Muscle of arm (tissue), 12 donors: ENCODE results near the gene PTPRCAP. TPM values are rescaled to one million over a fixed set of nuclear protein-coding genes. Genes with fewer than 3 reads are reported as not detected.
A peak's percentile ranks its signal among the peaks of the same experiment; 100 is the strongest.

Source experiments
- DNase-seq: peaks from one replicate; pipeline ENCODE4 v3.0.0-alpha.2; 2013
- polyA plus RNA-seq, 12 donors: library from polyadenylated mRNA; unstranded; fragments of 120-200 nt; gene quantifications; one replicate each; pipeline ENCODE4 v1.2.1, GENCODE V29; 2013; ENCODE audit not compliant: insufficient read length in 12 of 12

Gene PTPRCAP
- polyA plus RNA-seq, 12 donors: 0.50 to 7.2 (median 0.84) TPM; not detected in 2

DNA sequence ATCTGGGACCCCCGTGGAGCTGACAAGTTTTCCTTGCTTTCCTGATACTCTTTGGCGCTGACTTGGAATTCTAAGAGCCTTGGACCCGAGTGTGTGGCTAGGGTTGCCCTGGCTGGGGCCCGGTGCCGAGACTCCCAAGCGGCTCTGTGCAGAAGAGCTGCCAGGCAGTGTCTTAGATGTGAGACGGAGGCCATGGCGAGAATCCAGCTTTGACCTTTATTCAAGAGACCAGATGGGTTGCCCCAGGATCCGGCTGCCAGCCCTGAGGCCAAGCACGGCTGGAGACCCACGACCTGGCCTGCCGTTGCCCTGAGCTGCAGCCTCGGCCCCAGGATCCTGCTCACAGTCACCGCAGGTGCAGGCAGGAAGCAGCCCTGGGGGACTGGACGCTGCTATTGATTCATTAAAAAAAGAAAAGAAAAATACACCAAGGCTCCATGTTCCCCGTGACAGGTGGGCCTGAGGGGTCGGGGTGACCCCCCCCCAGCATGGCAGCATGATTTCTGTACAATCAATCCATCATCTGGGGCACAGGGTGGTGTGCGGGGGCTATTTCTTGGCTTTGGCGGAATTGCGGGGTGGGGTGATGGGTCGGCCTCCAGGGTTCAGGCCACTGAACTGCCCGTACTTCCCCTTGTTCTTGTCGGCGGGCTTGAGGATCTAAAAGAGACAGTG lies 39.4 kb downstream of the PTPRCAP start:
- no peak for DNase-seq

DNA sequence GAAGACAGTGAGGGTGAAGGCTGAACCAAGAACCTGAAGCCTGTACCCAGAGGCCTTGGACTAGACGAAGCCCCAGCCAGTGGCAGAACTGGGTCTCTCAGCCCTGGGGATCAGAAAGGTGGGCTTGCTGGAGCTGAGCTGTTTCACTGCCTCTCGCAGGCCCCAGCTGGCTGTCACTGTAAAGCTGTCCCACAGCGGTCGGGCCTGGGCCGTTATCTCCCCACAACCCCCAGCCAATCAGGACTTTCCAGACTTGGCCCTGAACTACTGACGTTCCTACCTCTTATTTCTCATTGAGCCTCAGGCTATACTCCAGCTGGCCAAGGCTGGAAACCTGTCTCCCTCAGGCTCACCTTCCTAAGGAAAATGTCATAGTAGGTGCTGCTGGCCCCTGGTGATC lies 39.9 kb downstream of the PTPRCAP start:
- no peak for DNase-seq

DNA sequence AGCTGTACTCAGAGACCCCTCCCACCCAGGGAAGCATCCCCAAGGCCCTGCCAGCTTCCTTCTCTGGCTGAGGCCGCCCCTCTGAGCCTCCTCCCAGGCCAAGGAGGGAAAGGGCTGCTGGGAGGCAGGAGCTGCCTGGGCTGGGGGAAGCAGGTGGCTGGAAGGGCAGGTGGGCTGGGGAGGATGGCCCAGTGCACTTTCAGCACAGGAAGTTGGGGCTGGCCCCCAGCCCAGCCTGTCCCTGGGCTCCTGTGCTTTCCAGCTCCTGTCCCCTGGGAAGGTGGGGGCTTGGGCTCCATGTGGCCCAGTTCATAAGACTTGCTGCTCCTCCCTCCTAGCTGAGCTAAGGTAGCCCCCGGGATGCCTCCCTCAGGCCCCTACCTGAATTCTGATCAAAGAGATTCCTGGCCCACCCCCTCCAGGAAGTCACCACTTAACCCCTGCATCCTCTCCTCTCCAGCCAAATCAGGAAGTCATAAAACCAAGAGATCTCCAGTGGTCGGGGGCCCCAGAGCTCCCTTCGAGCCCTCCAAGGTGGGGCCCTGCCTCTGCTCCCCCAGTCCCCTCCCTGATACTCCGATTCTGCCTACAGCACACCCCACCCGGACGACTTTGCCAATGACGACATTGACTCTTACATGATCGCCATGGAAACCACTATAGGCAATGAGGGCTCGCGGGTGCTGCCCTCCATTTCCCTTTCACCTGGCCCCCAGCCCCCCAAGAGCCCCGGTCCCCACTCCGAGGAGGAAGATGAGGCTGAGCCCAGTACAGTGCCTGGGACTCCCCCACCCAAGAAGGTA lies 40.7 kb downstream of the PTPRCAP start:
- DNase-seq: no peak

DNA sequence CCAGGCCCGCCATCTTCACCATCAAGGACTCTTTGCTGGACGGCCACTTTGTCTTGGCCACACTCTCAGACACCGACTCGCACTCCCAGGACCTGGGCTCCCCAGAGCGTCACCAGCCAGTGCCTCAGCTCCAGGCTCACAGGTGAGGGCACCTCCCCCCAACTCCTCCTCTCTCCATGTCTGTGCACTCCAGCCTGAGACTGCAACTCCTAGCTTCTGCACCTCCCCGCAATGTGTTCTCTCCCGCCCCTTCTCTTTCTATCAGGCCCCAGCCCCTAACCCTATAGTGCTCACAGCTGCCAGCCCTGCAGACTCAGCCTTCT lies 41.3 kb downstream of the PTPRCAP start:
- no peak for DNase-seq

DNA sequence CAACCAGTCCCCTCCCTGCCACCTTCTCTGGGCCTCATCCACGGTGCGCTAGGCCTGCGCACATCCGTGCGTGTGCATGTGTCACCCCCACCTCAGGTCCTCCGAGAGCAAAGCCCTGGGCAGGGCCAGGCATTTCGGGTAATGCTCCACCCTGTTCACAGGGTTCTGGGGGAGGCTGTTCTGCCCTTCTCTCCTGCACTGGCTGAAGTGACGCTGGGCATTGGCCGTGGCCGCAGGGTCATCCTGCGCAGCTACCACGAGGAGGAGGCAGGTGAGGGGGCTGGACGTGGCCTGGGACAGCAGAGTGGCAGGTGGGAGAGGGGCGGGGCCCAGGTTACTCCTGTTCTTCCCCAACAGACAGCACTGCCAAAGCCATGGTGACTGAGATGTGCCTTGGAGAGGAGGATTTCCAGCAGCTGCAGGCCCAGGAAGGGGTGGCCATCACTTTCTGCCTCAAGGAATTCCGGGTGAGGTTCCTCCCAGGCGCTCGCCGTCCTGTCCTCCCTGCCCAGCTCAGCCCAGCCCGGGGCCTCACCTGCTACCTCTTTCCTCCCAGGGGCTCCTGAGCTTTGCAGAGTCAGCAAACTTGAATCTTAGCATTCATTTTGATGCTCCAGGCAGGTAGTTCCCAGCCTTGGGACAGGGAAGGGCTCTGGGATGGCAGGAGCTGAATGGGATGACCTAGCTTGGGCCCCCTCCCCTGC lies 41.8 kb downstream of the PTPRCAP start:
- DNase-seq: no peak

DNA sequence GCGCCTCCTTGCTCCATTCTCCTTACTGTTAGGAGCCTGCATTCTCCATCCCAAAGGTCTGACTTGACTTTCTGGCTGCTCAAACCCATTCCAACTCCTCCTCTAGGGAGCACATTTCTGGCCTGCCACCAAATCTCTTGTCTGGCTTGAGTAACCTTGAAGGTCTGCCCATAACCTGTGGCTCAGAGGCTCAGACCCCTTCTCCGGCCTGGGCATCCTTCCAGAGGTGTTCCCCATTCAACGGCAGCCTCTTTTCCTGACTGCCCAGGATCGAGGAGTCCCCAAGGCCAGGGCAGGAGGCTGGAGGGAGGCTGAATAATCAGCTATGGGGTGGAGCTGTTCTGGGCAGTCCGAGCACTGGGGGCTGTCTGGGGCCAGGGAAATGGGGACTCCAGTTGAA lies 43.5 kb downstream of the PTPRCAP start:
- DNase-seq: no peak

DNA sequence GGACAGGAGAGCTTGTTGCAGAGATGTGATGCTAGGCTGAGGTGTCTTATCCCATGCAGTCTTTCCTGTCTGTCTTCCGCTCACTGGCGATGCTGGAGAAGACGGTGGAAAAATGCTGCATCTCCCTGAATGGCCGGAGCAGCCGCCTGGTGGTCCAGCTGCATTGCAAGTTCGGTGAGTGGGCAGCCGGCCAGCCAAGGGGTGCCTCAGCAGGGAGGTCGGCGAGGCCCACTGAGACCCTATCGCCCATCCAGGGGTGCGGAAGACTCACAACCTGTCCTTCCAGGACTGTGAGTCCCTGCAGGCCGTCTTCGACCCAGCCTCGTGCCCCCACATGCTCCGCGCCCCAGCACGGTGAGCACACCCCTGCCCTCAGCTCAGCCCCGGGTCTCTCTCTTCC lies 44.0 kb downstream of the PTPRCAP start:
- no peak for DNase-seq

DNA sequence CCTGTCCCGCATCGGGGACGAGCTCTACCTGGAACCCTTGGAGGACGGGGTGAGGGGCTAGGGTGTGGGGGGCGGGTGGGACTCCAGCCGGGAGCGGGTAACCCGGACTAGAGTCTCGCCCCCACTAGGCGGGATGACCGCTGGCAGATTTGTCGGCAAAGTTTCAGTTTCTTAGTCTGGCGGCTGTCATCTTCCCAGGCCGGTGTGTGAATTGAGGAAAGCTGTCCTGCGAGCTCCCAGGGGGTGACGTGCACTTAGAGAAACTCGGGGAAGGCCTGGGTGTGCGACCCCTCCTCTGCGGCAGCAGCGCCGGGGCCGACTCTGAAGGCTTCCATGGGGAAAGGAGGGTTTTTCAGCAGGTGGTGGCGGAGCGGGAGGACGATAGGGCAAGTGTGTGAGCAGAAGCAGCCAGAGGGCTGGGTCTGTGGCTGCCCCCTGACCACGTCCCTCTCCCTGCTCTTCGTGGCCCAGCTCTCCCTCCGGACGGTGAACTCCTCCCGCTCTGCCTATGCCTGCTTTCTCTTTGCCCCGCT lies 45.2 kb downstream of the PTPRCAP start:
- no peak for DNase-seq

DNA sequence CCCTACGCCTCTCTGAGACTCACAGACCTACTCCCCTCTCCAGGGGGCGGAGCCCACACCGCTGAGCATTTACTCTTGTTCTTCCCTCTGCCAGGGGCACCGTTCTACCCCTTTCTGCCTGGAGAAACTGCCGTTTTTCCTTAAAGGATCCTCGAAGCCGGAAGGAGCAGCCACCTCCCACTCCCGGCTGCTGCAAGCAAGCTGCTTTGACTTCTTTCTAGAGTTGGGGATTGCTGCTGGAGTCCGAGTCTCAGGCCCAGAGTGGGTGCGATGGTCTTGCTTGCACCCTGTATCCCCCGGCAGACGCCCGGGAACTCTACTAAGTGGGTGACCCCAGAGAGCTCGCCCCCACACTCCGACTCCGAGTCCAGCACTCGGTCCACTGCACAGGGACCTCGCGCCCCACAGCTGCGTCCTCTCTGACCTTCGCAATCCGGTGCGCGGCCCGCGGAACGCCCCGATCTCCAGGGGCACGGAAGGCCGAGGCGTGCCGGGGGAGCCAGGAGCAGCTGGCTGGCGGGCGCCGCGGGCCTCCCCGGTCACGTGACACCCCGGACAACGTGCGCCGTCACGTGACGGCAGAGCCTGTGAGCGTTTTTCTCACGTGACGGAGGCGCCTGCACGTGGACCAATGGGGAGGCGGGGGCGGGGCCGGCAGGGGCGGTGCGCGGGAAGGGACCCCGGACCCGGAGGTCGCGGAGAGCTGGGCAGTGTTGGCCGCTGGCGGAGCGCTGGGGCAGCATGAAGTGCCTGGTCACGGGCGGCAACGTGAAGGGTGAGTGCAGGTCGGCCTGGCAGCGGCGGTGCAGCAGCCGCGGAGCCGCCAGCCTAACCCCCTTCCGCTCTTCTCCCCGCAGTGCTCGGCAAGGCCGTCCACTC lies 45.9 kb downstream of the PTPRCAP start, which contains the start of gene RAD9A:
RAD9A (plus strand) TSS at position 683 of the 879 bp plus-strand sequence; CDS start at position 742, 59 bp downstream.
- peak; percentile 96 for DNase-seq

DNA sequence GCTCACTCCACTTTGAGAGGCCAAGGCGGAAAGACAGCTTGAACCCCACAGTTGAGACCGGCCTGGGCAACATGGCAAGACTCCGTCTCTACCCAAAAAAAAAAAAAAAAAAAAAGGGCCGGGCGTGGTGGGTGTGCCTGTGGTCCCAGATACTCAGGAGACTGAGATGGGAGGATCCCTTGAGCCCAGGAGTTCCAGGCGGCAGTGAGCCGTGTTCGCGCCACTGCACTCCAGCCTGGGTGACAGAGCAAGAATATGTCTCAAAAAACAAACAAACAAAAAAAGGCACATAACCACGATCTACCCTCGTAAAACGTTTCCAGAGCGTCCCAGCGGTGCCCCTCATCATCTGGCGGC lies 46.6 kb downstream of the PTPRCAP start:
- no peak for DNase-seq

DNA sequence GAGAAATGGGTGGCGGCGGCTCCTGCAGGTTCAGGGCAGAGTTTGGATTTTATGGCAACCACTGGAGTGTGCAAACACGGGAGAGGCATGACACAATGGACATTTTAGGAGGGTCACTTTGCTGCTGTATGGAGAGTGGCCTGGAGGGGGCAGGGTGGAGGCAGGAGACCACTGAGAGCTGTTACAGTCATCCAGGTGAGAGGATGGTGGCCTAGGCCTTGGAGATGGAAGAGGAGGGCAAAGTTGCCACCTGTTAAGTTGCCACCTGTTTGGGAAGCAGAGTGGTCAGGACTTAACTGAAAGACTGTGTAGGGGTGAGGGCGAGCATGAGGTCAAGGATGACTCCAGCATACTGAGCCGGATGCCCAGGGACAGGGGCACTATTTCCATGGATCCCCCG lies 48.0 kb downstream of the PTPRCAP start:
- DNase-seq: no peak

DNA sequence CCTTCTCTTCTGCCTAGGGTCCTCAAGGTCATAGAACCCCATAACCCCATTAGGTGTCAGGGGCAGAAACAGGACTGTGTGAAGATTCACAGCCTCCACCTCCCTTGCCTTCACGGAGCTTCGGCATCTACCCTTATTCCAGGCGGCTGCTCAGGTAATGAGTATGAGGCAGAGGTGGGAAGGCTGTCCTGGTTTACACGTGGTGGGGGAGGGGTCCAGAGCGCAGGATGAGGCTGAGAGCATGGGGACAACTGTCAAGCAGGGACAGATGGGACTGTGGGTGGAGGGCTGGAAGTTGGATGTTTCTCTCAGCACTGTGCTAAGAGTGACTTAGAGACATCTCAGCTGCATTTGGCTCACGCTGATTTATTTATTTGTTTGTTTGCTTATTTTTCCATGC lies 50.0 kb downstream of the PTPRCAP start:
- no peak for DNase-seq

DNA sequence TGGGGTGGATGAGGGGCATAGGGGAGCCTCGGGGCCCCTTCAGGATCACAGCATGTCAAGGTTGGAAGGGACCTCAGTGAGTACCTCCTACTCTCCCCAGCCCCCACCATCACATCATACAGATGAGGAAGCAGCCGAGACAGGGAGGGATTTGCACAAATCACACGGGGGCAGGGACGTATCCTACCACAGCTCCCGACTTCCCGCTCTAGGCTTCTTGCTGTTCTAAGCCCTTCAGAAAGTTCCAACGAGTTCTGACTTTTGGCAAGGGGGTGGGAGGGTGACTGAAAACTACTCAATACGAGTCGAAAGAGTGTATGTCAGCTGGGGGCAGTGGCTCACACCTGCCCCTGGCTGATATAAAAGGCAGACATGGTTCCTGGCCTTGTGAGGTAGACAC lies 50.4 kb downstream of the PTPRCAP start:
- no peak for DNase-seq

Other genes with a start within 250 kb of the PTPRCAP start
- gene GRK2, start 171.2 kb downstream of the PTPRCAP start, polyA plus RNA-seq: 10 to 100 TPM in 11 of 12 donors, not detected in 1; 40.2 to 56.4 (median 48.0) TPM
- 10 to 100 TPM in 11 of 12 donors, not detected in 1; 18.8 to 47.7 (median 24.5) TPM for gene ANKRD13D, start 148.4 kb downstream of the PTPRCAP start, polyA plus RNA-seq
- gene SSH3, start 134.2 kb downstream of the PTPRCAP start, polyA plus RNA-seq: 10 to 100 TPM in 11 of 12 donors, not detected in 1; 11.8 to 24.5 (median 15.3) TPM
- gene POLD4, start 84.1 kb downstream of the PTPRCAP start, polyA plus RNA-seq: 10 to 100 TPM in 11 of 12 donors, not detected in 1; 19.0 to 36.9 (median 25.9) TPM
- gene CLCF1, start 64.1 kb downstream of the PTPRCAP start, polyA plus RNA-seq: 1 to 10 TPM in 11 of 12 donors, not detected in 1; 2.2 to 8.6 (median 3.2) TPM
- 10 to 100 TPM in 3 of 12 donors, 1 to 10 TPM in 8, not detected in 1; 6.6 to 34.1 (median 8.0) TPM for gene RAD9A, start 45.7 kb downstream of the PTPRCAP start, polyA plus RNA-seq
- gene PPP1CA, start 35.8 kb downstream of the PTPRCAP start, polyA plus RNA-seq: 100 to 1,000 TPM in 8 of 12 donors, 10 to 100 TPM in 3, not detected in 1; 92.1 to 180 (median 109) TPM
- gene TBC1D10C, start 33.6 kb downstream of the PTPRCAP start, polyA plus RNA-seq: 1 to 10 TPM in 11 of 12 donors, not detected in 1; 2.1 to 9.2 (median 4.4) TPM
- gene CARNS1, start 22.0 kb downstream of the PTPRCAP start, polyA plus RNA-seq: 10 to 100 TPM in 11 of 12 donors, not detected in 1; 23.9 to 76.7 (median 53.6) TPM
- 10 to 100 TPM in 11 of 12 donors, not detected in 1; 29.4 to 60.0 (median 32.1) TPM for gene RPS6KB2, start 9.2 kb downstream of the PTPRCAP start, polyA plus RNA-seq
- 10 to 100 TPM in 11 of 12 donors, not detected in 1; 20.0 to 56.3 (median 24.2) TPM for gene CORO1B, start 5.8 kb upstream of the PTPRCAP start, polyA plus RNA-seq
- gene GPR152, start 15.0 kb upstream of the PTPRCAP start, polyA plus RNA-seq: not detected
- gene CABP4, start 17.7 kb upstream of the PTPRCAP start, polyA plus RNA-seq: 1 to 10 TPM in 5 of 12 donors, under 1 TPM in 5, not detected in 2; 0.41 to 1.7 (median 1.0) TPM
- gene TMEM134, start 31.6 kb upstream of the PTPRCAP start, polyA plus RNA-seq: 10 to 100 TPM in 11 of 12 donors, not detected in 1; 35.2 to 73.5 (median 46.2) TPM
- 10 to 100 TPM in 11 of 12 donors, not detected in 1; 33.7 to 50.2 (median 41.7) TPM for gene AIP, start 45.3 kb upstream of the PTPRCAP start, polyA plus RNA-seq
- 10 to 100 TPM in 2 of 12 donors, 1 to 10 TPM in 9, not detected in 1; 4.7 to 52.6 (median 6.4) TPM for gene PITPNM1, start 67.7 kb upstream of the PTPRCAP start, polyA plus RNA-seq
- gene CDK2AP2, start 70.5 kb upstream of the PTPRCAP start, polyA plus RNA-seq: 10 to 100 TPM in 11 of 12 donors, not detected in 1; 12.7 to 27.8 (median 16.3) TPM
- gene CABP2, start 85.8 kb upstream of the PTPRCAP start, polyA plus RNA-seq: not detected
- gene GSTP1, start 146.1 kb upstream of the PTPRCAP start, polyA plus RNA-seq: 100 to 1,000 TPM in 11 of 12 donors, not detected in 1; 195 to 377 (median 251) TPM
- 100 to 1,000 TPM in 10 of 12 donors, 10 to 100 TPM in 1, not detected in 1; 99.7 to 247 (median 131) TPM for gene NDUFV1, start 169.3 kb upstream of the PTPRCAP start, polyA plus RNA-seq
- gene NUDT8, start 192.3 kb upstream of the PTPRCAP start, polyA plus RNA-seq: 1 to 10 TPM in 10 of 12 donors, not detected in 2; 1.9 to 4.0 (median 3.2) TPM
- not detected for gene TBX10, start 202.1 kb upstream of the PTPRCAP start, polyA plus RNA-seq
- under 1 TPM in 10 of 12 donors, not detected in 2; 0.13 to 0.72 (median 0.21) TPM for gene ACY3, start 213.0 kb upstream of the PTPRCAP start, polyA plus RNA-seq
- 10 to 100 TPM in 2 of 12 donors, 1 to 10 TPM in 1, under 1 TPM in 1, not detected in 8; 0.25 to 36.7 (median 8.2) TPM for gene ALDH3B2, start 236.9 kb upstream of the PTPRCAP start, polyA plus RNA-seq